Ishikawa (cell line): ENCODE results near the gene MAGI1.

Source experiments
- CEBPB ChIP-seq: IDR thresholded peaks from 2 replicates; pipeline ENCODE4 v1.6.1; 2012
- CREB1 ChIP-seq: IDR thresholded peaks from 2 replicates; pipeline ENCODE4 v1.6.1; 2012; ENCODE audit warnings: low read depth
- EGR1 ChIP-seq: IDR thresholded peaks from 2 replicates; pipeline ENCODE4 v1.6.1; 2012
- EP300 ChIP-seq: IDR thresholded peaks from 2 replicates; pipeline ENCODE4 v1.6.1; 2012; ENCODE audit warnings: borderline replicate concordance
- FOXM1 ChIP-seq: IDR thresholded peaks from 2 replicates; pipeline ENCODE4 v1.6.1; 2012; ENCODE audit warnings: low read depth, borderline replicate concordance
- MAX ChIP-seq: IDR thresholded peaks from 2 replicates; pipeline ENCODE4 v1.6.1; 2012
- NFIC ChIP-seq: IDR thresholded peaks from 2 replicates; pipeline ENCODE4 v1.6.1; 2012
- RAD21 ChIP-seq: IDR thresholded peaks from 2 replicates; pipeline ENCODE4 v1.6.1; 2012; ENCODE audit warnings: low read depth
- REST ChIP-seq: IDR thresholded peaks from 2 replicates; pipeline ENCODE4 v1.6.1; 2012; ENCODE audit warnings: low read depth, mild to moderate bottlenecking
- TAF1 ChIP-seq: IDR thresholded peaks from 2 replicates; pipeline ENCODE4 v1.6.1; 2012; ENCODE audit warnings: low read depth, mild to moderate bottlenecking
- TCF12 ChIP-seq: IDR thresholded peaks from 2 replicates; pipeline ENCODE4 v1.6.1; 2012; ENCODE audit warnings: low read depth
- TEAD4 ChIP-seq: IDR thresholded peaks from 2 replicates; pipeline ENCODE4 v1.6.1; 2012
- USF1 ChIP-seq: IDR thresholded peaks from 2 replicates; pipeline ENCODE4 v1.6.1; 2012
- YY1 ChIP-seq: IDR thresholded peaks from 2 replicates; pipeline ENCODE4 v1.6.1; 2012; ENCODE audit warnings: low read depth
- ZBTB7A ChIP-seq: IDR thresholded peaks from 2 replicates; pipeline ENCODE4 v1.6.1; 2012; ENCODE audit warnings: low read depth

Gene MAGI1

GRCh38 chr3:65595222-65596028 is 443.3 kb downstream of the MAGI1 start:
- TF ChIP-seq TAF1 (no peak), RAD21 (no peak), EP300 (no peak), FOXM1 (no peak), CREB1 (no peak)

GRCh38 chr3:65593780-65594752 is 444.7 kb downstream of the MAGI1 start:
- TF ChIP-seq CEBPB, result no peak
- TF ChIP-seq TEAD4, result no peak
- no peak for TF ChIP-seq EGR1
- TF ChIP-seq NFIC, result no peak
- no peak for TF ChIP-seq EP300
- TF ChIP-seq TCF12, result no peak

GRCh38 chr3:65591313-65591712 is 447.4 kb downstream of the MAGI1 start:
- TF ChIP-seq RAD21 (no peak), NFIC (no peak), REST (no peak), MAX (no peak), USF1 (no peak), TAF1 (no peak), EP300 (no peak), CEBPB (no peak), TEAD4 (no peak), EGR1 (no peak), CREB1 (no peak)

- no peak for TF ChIP-seq ZBTB7A
- no peak for TF ChIP-seq YY1
- TF ChIP-seq EGR1, result no peak
- no peak for TF ChIP-seq CREB1
- no peak for TF ChIP-seq TAF1
- TF ChIP-seq FOXM1, result no peak
- no peak for TF ChIP-seq TEAD4
- TF ChIP-seq EP300, result no peak
- no peak for TF ChIP-seq NFIC
- TF ChIP-seq CEBPB, result no peak
- no peak for TF ChIP-seq RAD21
- TF ChIP-seq TCF12, result no peak
- TF ChIP-seq REST, result no peak
- TF ChIP-seq MAX, result no peak
- no peak for TF ChIP-seq USF1
Measured at GRCh38 chr3:65588884-65589283, 449.8 kb downstream of the MAGI1 start.

GRCh38 chr3:65587650-65588439 is 450.9 kb downstream of the MAGI1 start:
- TF ChIP-seq CEBPB (no peak), CREB1 (no peak), USF1 (no peak), TEAD4 (no peak), ZBTB7A (no peak), YY1 (no peak), MAX (no peak), EP300 (no peak), REST (no peak), FOXM1 (no peak), EGR1 (no peak), RAD21 (no peak), NFIC (no peak), TAF1 (no peak), TCF12 (no peak)
